ENCODE measurements around the gene PYGO2. TPM values are rescaled to one million over a fixed set of nuclear protein-coding genes. Genes with fewer than 3 reads are reported as not detected.

Gene PYGO2
- total RNA-seq, 2 donors from 2014 or later, result 27.7 to 55.3 TPM

DNA sequence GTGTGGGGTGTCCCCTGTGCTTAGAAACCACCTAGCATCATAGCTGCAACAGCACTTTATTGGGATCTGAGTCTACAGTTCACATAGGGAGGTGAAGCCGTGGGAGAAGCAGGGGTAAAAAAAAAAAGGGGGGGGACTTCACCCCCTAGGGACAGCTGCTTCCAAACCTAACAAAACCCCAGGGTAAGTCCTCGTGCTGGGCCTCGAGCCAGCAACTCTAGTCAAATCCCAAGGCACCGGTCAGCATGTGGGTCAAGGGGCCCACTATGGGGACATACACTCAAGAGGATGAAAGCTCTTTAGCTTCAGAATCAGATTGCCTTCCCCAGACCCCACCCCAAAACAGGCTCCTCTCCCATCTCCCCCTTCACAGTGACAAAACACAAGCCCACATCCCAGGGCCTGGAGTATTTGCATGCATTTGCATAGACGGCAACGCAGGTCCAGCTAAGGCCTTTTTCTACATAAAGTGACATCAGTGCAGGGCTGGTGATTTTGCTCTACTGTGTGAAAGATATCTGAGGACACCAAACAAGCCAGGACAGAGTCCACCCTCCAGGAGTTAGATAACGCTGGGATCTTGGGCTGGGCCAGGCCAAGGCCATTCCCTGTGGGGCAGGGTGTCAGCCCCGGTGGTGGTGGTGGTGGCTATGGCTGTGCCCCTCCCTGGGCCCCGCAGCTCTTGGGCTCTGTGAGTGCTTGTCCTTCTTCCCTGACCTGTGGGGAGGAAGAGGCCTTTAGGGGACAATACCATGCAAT lies 17.0 kb downstream of the PYGO2 start:
- ATAC-seq, result no peak

DNA sequence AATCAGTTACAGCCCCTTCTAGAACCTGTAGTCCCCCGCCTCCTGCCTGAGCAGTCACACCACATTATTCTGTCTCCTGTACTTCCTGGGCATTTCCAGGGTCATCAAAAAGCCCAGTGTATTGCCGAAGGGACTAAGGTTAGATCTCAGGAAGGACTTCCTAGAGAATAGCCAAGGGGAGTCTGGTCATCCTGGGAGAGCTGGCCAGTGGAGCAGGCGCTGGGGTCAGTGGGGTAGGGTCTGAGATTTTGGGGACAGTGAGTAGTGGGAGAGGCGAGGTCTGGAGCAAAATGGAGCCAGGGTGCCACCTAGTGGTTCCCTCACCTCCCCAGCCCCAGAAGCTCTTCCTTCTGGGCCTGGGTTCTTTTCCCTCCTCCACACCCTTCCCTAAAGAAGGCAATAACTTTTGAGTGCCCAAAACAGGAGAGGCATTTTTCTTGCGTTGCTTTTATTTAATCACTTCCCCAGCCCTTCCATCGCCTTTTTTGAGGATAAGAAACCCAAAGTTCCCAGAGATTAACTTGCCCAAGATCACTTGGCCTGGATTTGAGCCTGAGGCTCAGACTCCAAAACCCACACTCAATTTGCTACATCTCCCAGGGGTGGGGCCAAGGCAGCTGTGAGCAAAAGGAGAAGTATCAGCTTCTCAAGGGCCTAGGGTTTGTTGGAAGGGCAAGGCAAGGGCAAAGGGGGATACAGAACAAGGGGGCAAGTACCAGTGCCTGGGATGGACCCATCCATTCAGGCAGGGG lies 17.8 kb downstream of the PYGO2 start:
- no peaks in the 10 kb centered on the region for H3K9me3 Mint-ChIP-seq
- DNase-seq (ENCODE audit: low spot score in 2 of 2) (peak in 1 of 2 donors; percentile 51), ATAC-seq (peak; percentile 34 to 55)
- no peaks in the 10 kb centered on the region for H3K36me3 Mint-ChIP-seq
- peak overlapping the region; percentile 17 to 85 for H3K27ac Mint-ChIP-seq

More for the DNA sequence above, 17.0 kb downstream of the PYGO2 start:
- no peaks in the 10 kb centered on the region for H3K9me3 Mint-ChIP-seq
- no peak for DNase-seq (ENCODE audit: low spot score in 2 of 2)
- H3K27ac Mint-ChIP-seq, result peak overlapping the region; percentile 17 to 85
- H3K36me3 Mint-ChIP-seq, result no peaks in the 10 kb centered on the region

DNA sequence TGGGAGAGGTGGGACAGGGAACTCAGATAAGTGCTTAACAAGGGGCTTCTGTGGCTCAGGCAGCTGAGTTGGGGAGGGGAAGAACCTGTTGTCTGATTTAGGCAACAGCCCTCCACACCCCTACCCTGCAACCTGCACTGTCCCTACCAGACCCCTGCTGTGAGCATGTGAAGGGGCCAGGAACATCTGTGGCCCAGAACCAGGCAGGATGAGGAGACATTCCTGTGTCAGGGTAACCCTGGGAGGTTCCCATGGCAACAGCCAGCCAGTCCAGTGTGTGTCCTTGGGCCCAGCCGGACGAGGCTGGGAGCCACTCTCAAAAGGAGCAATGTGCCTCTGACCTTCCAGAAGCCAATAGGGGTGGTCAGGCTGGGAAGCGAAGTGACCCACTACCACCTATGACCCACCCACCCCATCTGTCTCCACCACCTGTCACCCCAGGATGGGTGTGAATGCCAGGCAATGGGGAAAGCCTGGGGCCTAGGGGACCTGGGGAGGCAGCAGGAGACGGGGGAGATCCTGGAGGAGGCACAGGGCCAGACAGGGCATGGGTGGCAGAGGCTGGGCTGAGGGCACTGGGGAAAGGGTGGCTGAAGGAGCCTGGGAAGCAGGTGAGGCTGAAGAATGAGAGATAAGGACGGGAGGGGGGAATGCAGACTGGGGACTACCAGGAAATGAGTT lies 20.1 kb downstream of the PYGO2 start:
- H3K9me3 Mint-ChIP-seq, result no peaks in the 10 kb centered on the region
- peaks cover 2 to 3% of the 10 kb centered on the region in 2 donors for H3K36me3 Mint-ChIP-seq
- H3K27ac Mint-ChIP-seq, result peak overlapping the region; percentile 82 to 85
- ATAC-seq, result no peak
- DNase-seq (ENCODE audit: low spot score in 2 of 2), result no peak

DNA sequence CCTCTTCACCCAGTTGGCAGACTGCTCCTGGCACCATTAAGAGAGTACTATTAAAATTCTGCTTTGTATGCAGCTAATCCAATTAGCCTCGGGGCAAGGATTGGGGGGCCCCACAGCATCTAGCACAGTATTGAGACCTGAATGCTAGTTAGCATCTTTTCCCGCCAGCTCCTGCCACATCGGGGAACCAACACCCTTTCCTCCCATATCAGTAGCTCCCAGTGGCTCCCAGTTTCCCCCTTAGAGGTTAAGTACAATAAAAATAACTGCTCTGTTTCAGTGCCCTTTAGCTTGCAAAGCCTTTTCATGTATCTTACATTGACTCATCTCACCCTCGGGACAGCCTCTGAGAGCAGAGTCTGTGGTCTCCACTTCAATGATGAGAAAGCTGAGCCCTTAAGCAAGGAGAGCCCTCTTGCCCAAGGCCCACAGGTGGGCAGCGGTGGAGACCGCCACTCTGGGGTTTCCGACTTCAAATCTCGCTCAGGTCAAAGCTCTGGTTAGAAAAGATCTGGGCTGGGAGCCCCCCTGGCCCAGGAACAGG lies 20.9 kb downstream of the PYGO2 start:
- ATAC-seq, result peak in 1 of 2 donors; percentile 17
- Mint-ChIP-seq H3K27ac (peak overlapping the region; percentile 81 to 85), H3K9me3 (no peaks in the 10 kb centered on the region), H3K36me3 (peaks cover 6 to 7% of the 10 kb centered on the region in 2 donors)
- no peak for DNase-seq (ENCODE audit: low spot score in 2 of 2)

DNA sequence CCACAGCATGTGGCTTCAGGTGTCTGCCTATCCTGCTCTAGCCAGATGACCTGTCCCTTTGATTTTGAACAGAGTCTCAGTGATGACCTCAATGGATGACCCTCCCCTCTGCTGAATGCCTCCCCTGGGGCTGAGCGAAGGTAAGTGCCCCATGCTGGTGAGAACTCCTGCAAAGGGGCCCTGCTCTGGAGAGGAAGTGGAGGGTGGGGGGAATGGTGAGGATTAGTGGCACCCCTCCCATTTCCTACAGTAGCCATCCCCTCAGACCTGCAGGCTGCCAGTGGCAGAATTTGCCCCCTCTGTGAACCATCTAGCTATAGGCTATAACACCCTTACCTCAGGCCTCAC lies 21.4 kb downstream of the PYGO2 start:
- H3K36me3 Mint-ChIP-seq, result peaks cover 6 to 7% of the 10 kb centered on the region in 2 donors
- no peaks in the 10 kb centered on the region for H3K9me3 Mint-ChIP-seq
- ATAC-seq (no peak), DNase-seq (ENCODE audit: low spot score in 2 of 2) (no peak)
- peak overlapping the region; percentile 51 to 85 for H3K27ac Mint-ChIP-seq

DNA sequence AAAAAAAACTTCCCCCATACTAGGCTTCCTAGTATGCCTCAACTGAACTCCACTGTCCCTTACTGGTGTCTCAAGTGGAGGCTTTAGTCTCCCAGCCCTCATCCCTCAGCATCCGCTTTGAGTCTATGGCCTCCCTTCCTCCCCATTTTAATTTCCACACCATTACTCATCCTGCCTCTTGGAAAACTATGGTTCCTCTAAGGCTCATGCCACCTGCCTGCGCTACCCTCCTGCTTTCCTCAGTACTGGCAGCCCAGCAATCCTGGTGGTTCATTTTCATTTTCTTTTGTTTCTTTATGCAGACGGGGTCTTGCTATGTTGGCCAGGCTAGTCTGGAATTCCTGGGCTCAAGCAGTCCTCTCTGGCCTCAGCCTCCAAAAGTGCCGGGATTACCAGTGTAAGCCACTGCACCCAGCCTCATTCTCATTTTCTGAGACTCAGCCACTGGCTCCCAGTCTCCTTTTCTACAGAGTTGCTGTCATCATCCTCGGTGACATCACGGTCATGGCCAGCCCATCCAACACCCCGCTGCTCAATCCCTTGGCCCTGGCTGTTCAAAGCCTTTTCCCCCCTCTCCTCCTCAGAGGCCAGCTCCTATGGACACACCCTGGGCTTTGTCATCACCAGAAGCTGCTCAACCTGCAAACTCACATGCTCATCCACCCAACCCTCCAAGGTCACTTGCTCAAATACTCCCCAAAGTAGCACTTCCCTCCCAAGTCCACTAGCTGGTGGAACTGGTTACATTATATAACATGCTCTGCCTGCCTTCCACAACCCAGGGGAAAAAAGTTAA lies 22.8 kb downstream of the PYGO2 start:
- Mint-ChIP-seq H3K36me3 (peaks cover 6 to 7% of the 10 kb centered on the region in 2 donors), H3K27ac (peak overlapping the region; percentile 93 to 97), H3K9me3 (no peaks in the 10 kb centered on the region)
- no peak for ATAC-seq
- DNase-seq (ENCODE audit: low spot score in 2 of 2), result no peak

DNA sequence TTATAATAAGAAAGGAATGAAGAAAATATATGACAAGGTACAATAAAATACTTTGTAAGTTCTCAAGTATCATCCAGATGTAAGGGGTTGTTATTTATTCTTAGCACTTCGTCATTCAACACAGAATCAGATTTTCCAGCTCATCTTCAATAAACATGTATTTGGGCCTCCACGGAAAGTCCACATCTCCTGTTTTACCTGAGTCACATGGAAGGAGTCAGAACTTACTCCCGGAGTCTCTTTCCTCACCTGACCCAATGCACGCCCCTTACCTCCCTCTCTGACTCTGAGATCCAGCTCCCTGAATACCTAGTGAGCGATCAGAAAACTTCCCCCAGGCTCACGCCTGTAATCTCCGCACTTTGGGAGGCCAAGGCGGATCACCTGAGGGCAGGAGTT lies 23.6 kb downstream of the PYGO2 start:
- ATAC-seq (no peak), DNase-seq (ENCODE audit: low spot score in 2 of 2) (no peak)
- H3K36me3 Mint-ChIP-seq, result peaks cover 6 to 7% of the 10 kb centered on the region in 2 donors
- no peaks in the 10 kb centered on the region for H3K9me3 Mint-ChIP-seq
- H3K27ac Mint-ChIP-seq, result peak overlapping the region; percentile 97 to 99

DNA sequence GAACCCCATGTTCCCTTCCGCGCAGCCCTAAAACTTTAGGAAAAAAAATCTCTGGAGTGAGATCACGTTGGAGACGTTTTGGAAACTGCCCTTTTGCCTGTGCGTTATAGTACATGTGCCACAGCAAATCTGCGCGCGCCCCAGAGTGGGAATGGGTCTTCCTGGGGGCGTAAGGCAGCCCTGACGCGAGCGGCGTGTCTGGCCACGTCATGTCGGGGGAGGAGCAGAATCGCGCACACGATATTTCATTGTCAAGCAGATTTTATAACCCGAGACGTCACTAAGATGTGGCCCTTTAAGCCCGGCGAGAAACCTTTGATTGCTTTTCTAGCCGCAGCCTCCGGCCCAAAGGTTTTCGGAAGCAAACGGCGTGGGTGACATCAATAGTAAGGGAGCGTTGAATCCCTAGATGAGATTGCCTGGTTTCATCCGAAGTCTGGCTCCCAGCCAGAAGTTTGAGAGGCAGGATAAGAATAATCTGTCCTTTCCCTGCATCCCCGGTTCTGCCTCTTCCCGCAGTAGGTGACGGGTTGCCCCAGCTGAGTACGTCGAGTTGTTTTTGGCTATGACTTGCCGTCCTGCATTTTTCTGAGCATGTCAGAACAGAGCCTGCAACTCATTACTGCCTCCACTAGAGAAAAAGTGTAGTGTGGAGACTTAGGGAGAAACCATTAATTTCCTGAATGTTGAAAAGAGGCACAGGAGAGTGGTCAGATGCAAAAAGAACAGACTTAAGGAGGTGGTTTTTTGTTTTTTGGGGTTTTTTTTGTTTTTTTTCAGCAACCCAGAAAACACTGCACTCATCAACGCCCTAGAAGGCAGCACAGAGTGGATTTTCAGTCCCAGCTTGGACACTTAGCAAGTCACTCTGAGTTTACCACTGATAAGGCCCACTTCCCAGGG lies 24.2 kb downstream of the PYGO2 start:
- Mint-ChIP-seq H3K27ac (peak overlapping the region; percentile 97 to 99), H3K36me3 (peaks cover 6 to 7% of the 10 kb centered on the region in 2 donors), H3K9me3 (no peaks in the 10 kb centered on the region)
- DNase-seq (ENCODE audit: low spot score in 2 of 2), result peak; percentile 88 to 90
- peak; percentile 78 to 86 for ATAC-seq

DNA sequence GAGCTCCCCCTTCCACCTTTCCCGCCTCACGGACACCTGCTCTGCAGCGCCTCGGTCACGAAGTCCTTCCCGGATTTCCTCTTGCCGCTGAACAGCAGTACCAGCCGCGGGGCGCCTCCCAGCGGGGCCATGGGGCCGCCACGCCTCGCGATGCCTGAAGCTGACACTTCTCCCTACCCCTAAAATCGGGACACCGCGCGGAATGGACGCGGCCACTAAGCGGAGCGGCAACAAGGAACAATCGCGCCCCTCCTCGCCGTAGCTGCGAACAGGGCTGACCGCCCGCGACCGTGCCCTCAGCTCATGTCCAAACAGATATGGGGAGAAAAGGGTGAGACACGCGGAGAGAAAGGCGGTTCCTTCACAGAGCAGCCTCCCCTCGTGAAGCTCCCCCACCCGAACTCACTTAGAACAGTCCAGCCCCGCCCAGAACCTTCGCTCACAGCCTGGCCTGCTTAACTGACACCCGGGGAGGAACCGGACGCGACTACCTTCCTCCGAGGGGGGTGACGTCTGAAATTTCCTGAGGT lies 25.0 kb downstream of the PYGO2 start, which contains the start of gene PMVK:
TSS of gene PMVK (minus strand) at position 165 of the 530 bp plus-strand sequence. CDS start at position 131, 34 bp downstream.
- Mint-ChIP-seq H3K9me3 (no peaks in the 10 kb centered on the region), H3K36me3 (peaks cover 6 to 7% of the 10 kb centered on the region in 2 donors), H3K27ac (peak within 1 kb of the TSS; percentile 97 to 99)
- ATAC-seq (peak; percentile 79 to 88), DNase-seq (ENCODE audit: low spot score in 2 of 2) (peak; percentile 90 to 93)

DNA sequence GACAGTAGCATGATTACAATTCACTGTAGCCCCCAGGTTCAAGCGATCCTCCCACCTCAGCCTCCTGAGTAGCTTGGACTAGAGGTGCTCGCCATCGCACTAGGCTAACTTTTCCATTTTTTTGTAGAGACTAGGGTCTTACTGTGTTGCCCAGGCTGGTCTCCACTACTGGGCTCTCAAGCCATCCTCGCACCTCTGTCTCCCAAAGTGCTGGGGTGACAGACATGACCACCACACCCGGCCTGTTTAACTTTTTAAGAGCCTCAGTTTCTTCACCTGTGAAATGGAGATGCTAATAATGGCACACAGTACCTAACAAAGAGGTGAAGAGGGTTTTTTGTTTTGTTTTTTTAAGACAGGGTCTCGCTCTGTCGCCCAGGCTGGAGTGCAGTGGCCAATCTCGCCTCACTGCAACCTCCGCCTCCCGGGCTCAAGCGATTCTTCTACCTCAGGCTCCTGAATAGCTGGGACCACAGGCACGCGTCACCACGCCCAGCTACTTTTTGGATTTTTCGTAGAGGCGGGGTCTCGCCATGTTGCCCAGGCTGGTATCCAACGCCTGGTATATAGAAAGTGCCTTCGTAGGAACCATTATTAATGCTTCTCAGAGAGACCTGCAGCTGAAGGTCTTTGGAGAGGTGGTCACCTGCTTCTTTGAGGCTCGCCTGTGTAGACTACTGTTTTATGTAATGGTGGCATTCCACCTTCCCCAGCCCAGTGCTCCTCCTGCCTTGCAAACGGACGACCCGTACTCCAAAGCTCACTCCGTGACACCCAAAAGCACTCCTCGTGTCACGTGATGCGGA lies 25.6 kb downstream of the PYGO2 start:
- H3K9me3 Mint-ChIP-seq, result no peaks in the 10 kb centered on the region
- DNase-seq (ENCODE audit: low spot score in 2 of 2), result no peak
- peaks cover 6 to 7% of the 10 kb centered on the region in 2 donors for H3K36me3 Mint-ChIP-seq

DNA sequence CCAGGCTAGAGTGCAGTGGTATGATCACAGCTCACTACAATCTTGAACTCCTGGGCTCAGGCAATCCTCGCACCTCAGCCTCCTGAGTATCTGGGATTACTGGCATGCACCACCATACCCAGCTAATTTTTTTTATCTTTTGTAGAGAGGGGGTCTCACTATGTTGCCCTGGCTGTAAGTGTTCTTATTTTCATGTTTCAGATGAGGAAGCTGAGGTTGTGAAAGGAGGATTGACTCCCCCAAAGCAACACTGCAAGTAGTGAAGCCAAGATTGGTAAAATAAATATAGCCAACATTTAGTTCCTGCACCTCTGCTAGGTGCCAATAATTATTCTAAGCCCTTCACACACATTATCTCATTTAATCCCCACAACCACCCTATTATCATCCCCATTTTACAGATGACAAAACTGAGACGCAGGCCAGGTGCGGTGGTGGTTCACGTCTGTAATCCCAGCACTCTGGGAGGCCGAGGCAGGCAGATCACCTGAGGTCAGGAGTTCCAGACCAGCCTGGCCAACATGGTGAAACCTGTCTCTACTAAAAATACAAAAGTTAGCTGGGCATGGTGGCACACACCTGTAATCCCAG lies 27.1 kb downstream of the PYGO2 start:
- DNase-seq (ENCODE audit: low spot score in 2 of 2) (no peak), ATAC-seq (no peak)
- H3K9me3 Mint-ChIP-seq, result no peaks in the 10 kb centered on the region
- H3K27ac Mint-ChIP-seq, result peak overlapping the region in 1 of 2 donors; percentile 14
- peaks cover 6 to 7% of the 10 kb centered on the region in 2 donors for H3K36me3 Mint-ChIP-seq

More for the DNA sequence above, 25.6 kb downstream of the PYGO2 start:
- ATAC-seq, result no peak
- H3K27ac Mint-ChIP-seq, result peak overlapping the region; percentile 97 to 99

DNA sequence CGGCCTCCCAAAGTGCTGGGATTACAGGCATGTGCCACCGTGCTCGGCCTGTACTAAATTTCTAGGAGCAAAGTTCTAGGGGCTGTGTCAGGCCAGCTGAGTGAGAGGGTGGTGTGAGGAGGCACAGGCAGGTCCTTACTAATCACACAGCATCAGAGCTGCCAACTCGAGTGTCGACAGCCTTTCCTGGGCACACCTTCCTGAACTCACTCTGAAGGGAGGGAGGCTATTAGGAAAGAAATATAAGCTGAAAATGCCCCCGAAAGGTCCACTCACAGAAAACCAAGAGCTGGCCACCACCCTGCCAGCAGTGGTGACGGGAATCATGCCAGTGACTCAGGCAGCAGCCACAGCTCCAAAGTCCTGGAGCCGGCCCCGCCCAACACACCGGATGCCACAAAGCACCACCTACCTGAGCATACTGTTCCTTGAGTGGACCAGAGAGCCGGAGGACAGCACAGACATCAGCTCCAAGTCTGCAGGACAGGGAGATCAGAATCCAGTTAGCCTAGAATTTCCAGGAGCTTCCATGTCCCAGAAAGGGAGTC lies 29.6 kb downstream of the PYGO2 start:
- ATAC-seq (no peak), DNase-seq (ENCODE audit: low spot score in 2 of 2) (no peak)
- Mint-ChIP-seq H3K27ac (no peak overlapping the region), H3K9me3 (no peaks in the 10 kb centered on the region), H3K36me3 (peaks cover 6 to 7% of the 10 kb centered on the region in 2 donors)

DNA sequence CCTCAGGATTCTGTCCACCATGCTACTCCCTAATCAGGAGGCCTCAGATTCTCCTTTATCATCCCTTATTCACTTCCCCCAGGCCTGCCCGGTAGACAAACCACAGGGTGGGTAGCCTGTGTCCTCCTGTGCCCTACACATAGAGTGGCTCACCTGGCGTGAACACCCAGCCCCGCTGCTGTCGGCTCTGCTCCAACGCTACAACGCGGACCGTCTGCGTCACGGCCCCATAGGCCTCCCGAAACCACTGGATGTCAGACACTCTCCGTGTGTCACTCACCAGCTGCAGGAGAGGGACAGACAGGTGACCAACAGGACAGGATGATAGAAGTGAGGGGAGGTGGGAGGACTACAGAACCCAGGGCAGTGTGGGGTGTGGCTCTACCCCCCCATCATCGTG lies 35.4 kb downstream of the PYGO2 start:
- no peak for DNase-seq (ENCODE audit: low spot score in 2 of 2)
- H3K9me3 Mint-ChIP-seq, result no peaks in the 10 kb centered on the region
- peaks cover 0 to 14% of the 10 kb centered on the region in 2 donors for H3K36me3 Mint-ChIP-seq
- H3K27ac Mint-ChIP-seq, result peak overlapping the region; percentile 78 to 81
- no peak for ATAC-seq
